WTC11 (cell line): ENCODE measurements around the gene SLC29A1.
A peak's percentile ranks its signal among the peaks of the same experiment; 100 is the strongest.

Experiments
- ETV6 ChIP-seq: sonication (generic); formaldehyde crosslinking; IDR thresholded peaks from 2 replicates; pipeline ENCODE4 v1.8.1; 2022; ENCODE audit warnings: mild to moderate bottlenecking, missing genetic modification reagents
- NR3C1 ChIP-seq: sonication (generic); formaldehyde crosslinking; conservative IDR thresholded peaks from 2 replicates; pipeline ENCODE4 v1.8.1; 2023; ENCODE audit warnings: low read depth, mild to moderate bottlenecking, missing genetic modification reagents

DNA sequence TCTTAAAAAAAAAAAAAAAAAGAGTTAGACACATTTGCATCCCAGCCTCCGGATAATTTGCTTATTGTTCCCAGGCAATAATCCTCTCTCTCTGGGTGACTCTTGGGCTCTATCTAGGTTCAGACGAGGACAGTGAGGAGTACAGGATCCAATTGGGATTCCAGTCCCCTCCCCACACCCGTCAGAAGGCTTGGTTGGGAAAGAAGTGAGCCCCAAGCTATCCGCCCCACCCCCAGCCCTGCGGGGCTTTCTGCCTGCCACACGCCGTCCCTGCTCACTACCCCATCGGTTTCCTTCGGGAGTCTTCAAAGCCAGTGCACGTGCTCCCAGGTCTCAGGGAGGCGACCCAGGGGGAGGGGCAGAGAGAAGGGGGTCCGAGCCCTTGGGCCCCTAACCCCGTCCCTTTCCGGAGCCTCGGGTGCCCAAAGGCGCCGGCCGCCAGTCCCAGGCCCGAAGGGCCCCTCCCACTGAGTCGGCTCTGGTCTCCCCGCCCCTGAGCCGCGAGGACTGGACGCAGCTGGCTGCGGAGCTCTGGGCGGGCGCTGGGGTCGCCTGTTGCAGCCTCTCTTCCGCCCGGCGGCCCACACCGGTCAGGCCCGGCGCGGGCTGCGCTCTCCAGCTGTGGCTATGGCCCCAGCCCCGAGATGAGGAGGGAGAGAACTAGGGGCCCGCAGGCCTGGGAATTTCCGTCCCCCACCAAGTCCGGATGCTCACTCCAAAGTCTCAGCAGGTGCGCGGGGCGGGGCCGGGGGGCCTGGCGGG is 4.2 kb upstream of the SLC29A1 start:
- TF ChIP-seq ETV6 (CRISPR knock-in tag) (0 out of 2 replicates have a peak, but pooled peaks have one; percentile 50), NR3C1 (no peak)
